Tibial artery (tissue), 4 donors: Measurements from ENCODE around the gene KRTAP10-1.
A peak's percentile ranks its signal among the peaks of the same experiment; 100 is the strongest.

ENCODE experiments used
- DNase-seq, 2 donors: peaks; one replicate each; pipeline ENCODE4 v3.0.0-alpha.2; 2019
- H3K27ac ChIP-seq, 2 donors: fragments of 200-600 bp; sonication (generic) in 1 of 2; 1 replicate in 1 of 2; 2 replicates in 1 of 2; pipeline ENCODE4 v1.5.1; 2018 to 2019; ENCODE audit warnings: mild to moderate bottlenecking in 1 of 2
- H3K27me3 ChIP-seq, 2 donors: fragments of 200-600 bp; sonication (generic) in 1 of 2; one replicate each; pipeline versions ENCODE4 v1.5.1 to v1.6.0; 2016 to 2019
- H3K36me3 ChIP-seq, 3 donors: fragments of 200-600 bp; sonication (generic) in 2 of 3; one replicate each; pipeline ENCODE4 v1.5.1; 2016 to 2019; ENCODE audit warnings: mild to moderate bottlenecking in 2 of 3
- H3K4me1 ChIP-seq, 4 donors: fragments of 200-600 bp; sonication (generic) in 2 of 4; 1 replicate in 3 of 4; 2 replicates in 1 of 4; pipeline ENCODE4 v1.5.1; 2016 to 2019
- H3K4me3 ChIP-seq, 2 donors: fragments of 200-600 bp; sonication (generic) in 1 of 2; 1 replicate in 1 of 2; 2 replicates in 1 of 2; pipeline ENCODE4 v1.5.1; 2018 to 2019; ENCODE audit warnings: mild to moderate bottlenecking in 2 of 2
- H3K9me3 ChIP-seq, 3 donors: fragments of 200-600 bp; sonication (generic) in 1 of 3; one replicate each; pipeline ENCODE4 v1.5.1; 2016 to 2019
- CTCF ChIP-seq, 2 experiments: fragments of 200-600 bp in 1 of 2; fragments of 450-650 bp in 1 of 2; IDR thresholded peaks; one replicate each; pipeline ENCODE4 v1.5.1; 2017 to 2019; ENCODE audit warnings: antibody characterized with exemption in 2 of 2, mild to moderate bottlenecking in 1 of 2, moderate library complexity in 1 of 2
- intact Hi-C: fragments of 100-400 bp; cut with DNase I; formaldehyde crosslinking; loops from one replicate; pipeline ENCODE4 v1.15.0; 2023; ENCODE audit warnings: low total_unique reads

KRTAP10-1 gene

GRCh38 chr21:44519346-44520325 lies 20.4 kb downstream of the KRTAP10-1 start:
- peak in 1 of 2 donors; percentile 49 for DNase-seq
- TF ChIP-seq CTCF (IDR thresholded peaks at IDR 0.05), result no peak

DNA sequence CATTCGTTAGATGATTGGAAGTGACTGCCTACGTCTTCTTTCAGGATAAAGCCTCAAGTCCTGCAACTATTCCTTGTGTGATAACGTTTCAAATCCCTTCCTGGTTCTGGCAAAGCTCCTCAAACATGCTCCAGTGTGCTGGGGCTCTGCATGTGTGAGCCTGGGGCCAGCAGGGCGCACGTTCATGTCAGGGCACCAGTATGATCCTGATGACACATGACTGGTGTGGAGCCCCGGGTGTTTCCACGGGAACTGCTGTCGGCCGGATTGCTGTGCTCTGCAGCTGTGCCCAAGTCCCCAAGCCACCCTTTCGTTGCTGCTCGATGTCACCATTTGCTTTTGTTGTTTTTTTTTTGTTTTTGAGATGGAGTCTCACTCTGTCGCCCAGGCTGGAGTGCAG lies 21.3 kb downstream of the KRTAP10-1 start:
- Histone ChIP-seq H3K27ac (no peak overlapping the region), H3K4me3 (no peak overlapping the region), H3K27me3 (peaks cover 0 to 28% of the 10 kb centered on the region in 2 donors), H3K4me1 (no peaks in the 10 kb centered on the region), H3K9me3 (no peaks in the 10 kb centered on the region), H3K36me3 (no peaks in the 10 kb centered on the region)
- intact Hi-C loops, result no loop called here
- no peak for TF ChIP-seq CTCF (IDR thresholded peaks at IDR 0.05)
- no peak for DNase-seq

More at GRCh38 chr21:44519346-44520325, 20.4 kb downstream of the KRTAP10-1 start:
- Histone ChIP-seq H3K4me3 (no peak overlapping the region), H3K27me3 (peaks cover 0 to 28% of the 10 kb centered on the region in 2 donors), H3K9me3 (no peaks in the 10 kb centered on the region), H3K4me1 (no peaks in the 10 kb centered on the region), H3K36me3 (no peaks in the 10 kb centered on the region), H3K27ac (no peak overlapping the region)
- intact Hi-C loops, result no loop called here

- no peak overlapping the region for H3K4me3 ChIP-seq
- no peak for TF ChIP-seq CTCF (IDR thresholded peaks at IDR 0.05)
- DNase-seq, result no peak
- H3K4me1 ChIP-seq, result no peaks in the 10 kb centered on the region
- H3K27ac ChIP-seq, result no peak overlapping the region
- peaks cover 0 to 24% of the 10 kb centered on the region in 2 donors for H3K27me3 ChIP-seq
- H3K9me3 ChIP-seq, result no peaks in the 10 kb centered on the region
- no peaks in the 10 kb centered on the region for H3K36me3 ChIP-seq
- intact Hi-C loops, result no loop called here
These were observed 22.7 kb downstream of the KRTAP10-1 start for GRCh38 chr21:44517175-44517899.

- no peak for TF ChIP-seq CTCF (IDR thresholded peaks at IDR 0.05)
- intact Hi-C loops, result no loop called here
- Histone ChIP-seq H3K4me3 (no peak overlapping the region), H3K9me3 (no peaks in the 10 kb centered on the region), H3K27me3 (peaks cover 0 to 23% of the 10 kb centered on the region in 2 donors), H3K27ac (no peak overlapping the region), H3K36me3 (no peaks in the 10 kb centered on the region), H3K4me1 (no peaks in the 10 kb centered on the region)
- DNase-seq, result no peak
These were observed 23.2 kb downstream of the KRTAP10-1 start for GRCh38 chr21:44516828-44517174.

- H3K4me3 ChIP-seq, result no peak overlapping the region
- intact Hi-C loops, result no loop called here
- TF ChIP-seq CTCF (IDR thresholded peaks at IDR 0.05), result no peak
- peaks cover 0 to 23% of the 10 kb centered on the region in 2 donors for H3K27me3 ChIP-seq
- H3K4me1 ChIP-seq, result no peaks in the 10 kb centered on the region
- H3K9me3 ChIP-seq, result no peaks in the 10 kb centered on the region
- DNase-seq, result no peak
- no peak overlapping the region for H3K27ac ChIP-seq
- H3K36me3 ChIP-seq, result no peaks in the 10 kb centered on the region
These were observed 23.7 kb downstream of the KRTAP10-1 start for GRCh38 chr21:44516342-44516741.
